ENCODE results near the gene TAOK3. TPM values are rescaled to one million over a fixed set of nuclear protein-coding genes. Genes with fewer than 3 reads are reported as not detected.

Gene TAOK3
- total RNA-seq, 4 donors from 2014 or later, result 48.8 to 78.0 (median 54.7) TPM

- TF ChIP-seq CTCF (IDR thresholded peaks at IDR 0.05; ENCODE audit: low read depth), result no peak
Measured at GRCh38 chr12:118109088-118109487, 263.6 kb downstream of the TAOK3 start.

GRCh38 chr12:118107694-118108093, 265.0 kb downstream of the TAOK3 start:
- TF ChIP-seq CTCF (IDR thresholded peaks at IDR 0.05; ENCODE audit: low read depth), result no peak

- no peak for TF ChIP-seq CTCF (IDR thresholded peaks at IDR 0.05; ENCODE audit: low read depth)
Measured at GRCh38 chr12:118107011-118107410, 265.7 kb downstream of the TAOK3 start.

GRCh38 chr12:118103601-118104382, 268.9 kb downstream of the TAOK3 start, which contains the start of gene VSIG10:
Gene VSIG10, minus strand, starts transcription at chr12:118104011. Its CDS starts 340 bp downstream, at chr12:118103671.
- TF ChIP-seq CTCF (IDR thresholded peaks at IDR 0.05; ENCODE audit: low read depth), result no peak

GRCh38 chr12:118103201-118103600, 269.5 kb downstream of the TAOK3 start:
- no peak for TF ChIP-seq CTCF (IDR thresholded peaks at IDR 0.05; ENCODE audit: low read depth)

- TF ChIP-seq CTCF (IDR thresholded peaks at IDR 0.05; ENCODE audit: low read depth), result no peak
Measured at GRCh38 chr12:118102609-118103008, 270.1 kb downstream of the TAOK3 start.

GRCh38 chr12:118102070-118102469, 270.6 kb downstream of the TAOK3 start:
- TF ChIP-seq CTCF (IDR thresholded peaks at IDR 0.05; ENCODE audit: low read depth), result no peak

Data from subcutaneous adipose tissue (tissue), 4 donors.